K562 (cell line): ENCODE results near the gene PDGFD. TPM values are rescaled to one million over a fixed set of nuclear protein-coding genes. Genes with fewer than 3 reads are reported as not detected.

Experiments used
- ATAC-seq: fragments of 200-7000 bp; cut with Tn5 transposase; 3 replicates; pipeline ENCODE4 v1.9.1; 2020; ENCODE audit warnings: moderate library complexity
- BruUV-seq: library from RNA; stranded (reverse); fragments of 400-500 nt; replicated peaks from 2 replicates; lab custom pipeline; 2021; lab: Mats Ljungman, UMichigan
- CTCF ChIA-PET: fragments of 300-600 bp; formaldehyde crosslinking; extraction: SDS; loops from one replicate; lab custom pipeline; 2021; ENCODE audit warnings: low intra/inter-chr PET ratio; lab: Yijun Ruan, JAX
- POLR2A ChIA-PET: fragments of 300-600, 350-650 bp; sonication (Branson Sonifier 250); formaldehyde crosslinking; extraction: SDS; loops from one replicate; lab custom pipeline; 2021; ENCODE audit warnings: antibody characterized with exemption, inconsistent platforms; lab: Yijun Ruan, JAX
- DNase-seq, 4 experiments: peaks; one replicate each; pipeline versions ENCODE4 v3.0.0 to v3.0.0-alpha.2; 2011 to 2018; ENCODE audit warnings: low spot score in 3 of 4, mixed read lengths in 3 of 4; ENCODE audit errors: extremely low read depth in 1 of 4
- FAIRE-seq: peaks from 2 replicates; lab custom pipeline; 2011; peaks lifted over from hg19 to GRCh38; lab: Jason Lieb, UNC
- H2AFZ ChIP-seq: 2 replicates; pipeline ENCODE4 v1.6.0; 2011; ENCODE audit warnings: low read depth, low read length, control low read depth, inconsistent platforms
- H3K27ac ChIP-seq: fragments of 200-600 bp; 3 replicates; pipeline ENCODE4 v1.8.0; 2011; ENCODE audit warnings: low read depth, mild to moderate bottlenecking, control low read depth, inconsistent platforms, low read length, moderate library complexity, mixed read lengths; ENCODE audit errors: extremely low read depth
- H3K27me3 ChIP-seq, 2 experiments: fragments of 300-600 bp in 1 of 2; 2 replicates in 1 of 2; 3 replicates in 1 of 2; pipeline versions ENCODE4 v1.6.0 to v1.8.0; 2011; ENCODE audit warnings: inconsistent platforms in 2 of 2, low read length in 2 of 2, mild to moderate bottlenecking in 1 of 2, mixed read lengths in 1 of 2, moderate library complexity in 1 of 2; ENCODE audit not compliant: control insufficient read depth in 2 of 2, insufficient read depth in 2 of 2
- H3K36me3 ChIP-seq: fragments of 300-600 bp; 3 replicates; pipeline ENCODE4 v1.8.0; 2011; ENCODE audit warnings: mild to moderate bottlenecking, low read length, inconsistent platforms; ENCODE audit not compliant: control insufficient read depth, insufficient read depth
- H3K4me1 ChIP-seq, 2 experiments: fragments of 200-600 bp in 1 of 2; replicated peaks in 1 of 2; 2 replicates in 1 of 2; 3 replicates in 1 of 2; pipeline versions ENCODE4 v1.5.1 to v1.8.0; 2011; ENCODE audit warnings: inconsistent platforms in 2 of 2, low read length in 2 of 2, mild to moderate bottlenecking in 1 of 2, mixed read lengths in 1 of 2, moderate library complexity in 1 of 2; ENCODE audit not compliant: control insufficient read depth in 2 of 2, insufficient read depth in 2 of 2
- H3K4me2 ChIP-seq: 2 replicates; pipeline ENCODE4 v1.6.1; 2011; ENCODE audit warnings: low read length, control low read depth, inconsistent platforms, mixed read lengths; ENCODE audit not compliant: insufficient read depth
- H3K4me3 ChIP-seq: fragments of 200-600 bp; sonication (generic), shearing (Covaris generic); 2 replicates; pipeline ENCODE4 v1.5.1; 2016; ENCODE audit warnings: control low read depth, inconsistent platforms
- H3K79me2 ChIP-seq: fragments of 200-600 bp; 3 replicates; pipeline ENCODE4 v1.8.0; 2011; ENCODE audit warnings: low read length, inconsistent platforms; ENCODE audit not compliant: control insufficient read depth, insufficient read depth
- H3K9ac ChIP-seq, 2 experiments: 2 replicates each; pipeline versions ENCODE4 v1.6.0 to v1.6.1; 2011; ENCODE audit warnings: low read depth in 2 of 2, low read length in 2 of 2, control low read depth in 1 of 2, inconsistent platforms in 1 of 2, mild to moderate bottlenecking in 1 of 2, mixed read lengths in 1 of 2; ENCODE audit not compliant: insufficient read depth in 1 of 2
- H3K9me1 ChIP-seq: one replicate; pipeline ENCODE4 v1.6.0; 2011; ENCODE audit warnings: inconsistent platforms, mild to moderate bottlenecking, low read length, moderate library complexity; ENCODE audit not compliant: control insufficient read depth, insufficient read depth
- H3K9me3 ChIP-seq: replicated peaks from 2 replicates; pipeline ENCODE4 v1.5.1; 2011; ENCODE audit warnings: low read depth, low read length, inconsistent platforms; ENCODE audit not compliant: control insufficient read depth, insufficient read depth
- H4K20me1 ChIP-seq: replicated peaks from 2 replicates; pipeline ENCODE4 v1.6.1; 2011; ENCODE audit warnings: low read length, inconsistent platforms, mixed read lengths; ENCODE audit not compliant: control insufficient read depth, insufficient read depth
- ELF2 ChIP-seq: fragments of 250-450 bp; sonication (Bioruptor Pico); IDR thresholded peaks from 2 replicates; pipeline ENCODE4 v1.5.0; 2021; ENCODE audit warnings: mild to moderate bottlenecking
- GABPB1 ChIP-seq: sonication (generic); formaldehyde crosslinking; IDR thresholded peaks from 2 replicates; pipeline ENCODE4 v1.8.0; 2022; ENCODE audit warnings: mild to moderate bottlenecking, missing genetic modification reagents
- HSF4 ChIP-seq: fragments of 250-450 bp; sonication (Bioruptor Pico); IDR thresholded peaks from 2 replicates; pipeline ENCODE4 v2.1.2; 2022; ENCODE audit warnings: mild to moderate bottlenecking, moderate library complexity, borderline replicate concordance
- IFI16 ChIP-seq: fragments of 250-450 bp; sonication (Bioruptor Pico); IDR thresholded peaks from 2 replicates; pipeline ENCODE4 v2.1.2; 2022; ENCODE audit warnings: mild to moderate bottlenecking, inconsistent platforms
- KAT7 ChIP-seq: sonication (generic); formaldehyde crosslinking; IDR thresholded peaks from 2 replicates; pipeline ENCODE4 v1.8.0; 2022; ENCODE audit warnings: missing genetic modification reagents, mild to moderate bottlenecking, borderline replicate concordance
- MTA1 ChIP-seq: fragments of 450-650 bp; IDR thresholded peaks from 2 replicates; pipeline ENCODE4 v1.6.1; 2017; ENCODE audit warnings: borderline replicate concordance
- NKRF ChIP-seq: fragments of 450-650 bp; IDR thresholded peaks from 2 replicates; pipeline ENCODE4 v1.6.1; 2016; ENCODE audit warnings: borderline replicate concordance
- PCBP2 ChIP-seq: fragments of 200-400 bp; formaldehyde crosslinking; IDR thresholded peaks from 2 replicates; pipeline ENCODE4 v1.6.1; 2018; ENCODE audit warnings: low read length, low read depth, mild to moderate bottlenecking, moderate library complexity; ENCODE audit not compliant: poor library complexity, severe bottlenecking
- PYGO2 ChIP-seq: fragments of 450-650 bp; IDR thresholded peaks from 2 replicates; pipeline ENCODE4 v1.6.1; 2016; ENCODE audit warnings: mild to moderate bottlenecking, missing genetic modification characterization, moderate library complexity, missing compliant biosample characterization
- RB1 ChIP-seq: fragments of 450-650 bp; IDR thresholded peaks from 2 replicates; pipeline ENCODE4 v1.6.1; 2017; ENCODE audit warnings: low read depth, mild to moderate bottlenecking
- SAP30 ChIP-seq: fragments of 200-600 bp; sonication (generic); IDR thresholded peaks from 2 replicates; pipeline ENCODE4 v1.6.1; 2012; ENCODE audit warnings: borderline replicate concordance, low read depth, mild to moderate bottlenecking, moderate library complexity, low read length, control low read depth, inconsistent platforms; ENCODE audit not compliant: insufficient read depth, poor library complexity, severe bottlenecking
- SMAD4 ChIP-seq: fragments of 250-450 bp; sonication (Bioruptor Pico); conservative IDR thresholded peaks from 2 replicates; pipeline ENCODE4 v1.8.0; 2021; ENCODE audit warnings: inconsistent platforms, mild to moderate bottlenecking, moderate library complexity
- THRB ChIP-seq: fragments of 450-650 bp; formaldehyde crosslinking; conservative IDR thresholded peaks from 2 replicates; pipeline ENCODE4 v1.4.0; 2022; ENCODE audit warnings: mild to moderate bottlenecking, missing genetic modification characterization
- ZNF274 ChIP-seq: IDR thresholded peaks from 2 replicates; pipeline ENCODE4 v1.6.1; 2011; ENCODE audit warnings: low read depth, mild to moderate bottlenecking, low read length, moderate library complexity, borderline replicate concordance
- WGBS: fragments of 100-300 bp; shearing (Covaris generic); methylation state at CpG from one replicate; pipeline ENCODE4 v1.1.6; 2016; ENCODE audit warnings: low coverage, mixed read lengths; ENCODE audit not compliant: insufficient coverage; ENCODE audit errors: missing lambda C conversion rate; 5-methylcytosine and 5-hydroxymethylcytosine counted together
- in situ Hi-C: fragments of 300-500 bp; cut with MboI; formaldehyde crosslinking; loops from 4 replicates; pipeline ENCODE4 v1.15.0; 2018; ENCODE audit warnings: inconsistent platforms, mixed read lengths
- intact Hi-C: fragments of 100-400 bp; cut with micrococcal nuclease; formaldehyde crosslinking; loops from 2 replicates; pipeline ENCODE4 v1.14.2; 2022
- polyA plus RNA-seq, 8 experiments: library from polyadenylated mRNA; depleted of rRNA in 4 of 8; stranded (reverse) in 5 of 8; unstranded in 3 of 8; fragments of >200 nt; fragmentation: Nextera tagmentation in 2 of 8; fragmentation: Illumina TruSeq in 1 of 8; extraction: Ambion mirVana in 2 of 8; extraction: Trizol in 1 of 8; gene quantifications; 2 replicates each; pipeline versions ENCODE4 v1.2.1 to v1.2.3, GENCODE V29; 2011 to 2014; ENCODE audit warnings: inconsistent platforms in 1 of 8, missing spikeins in 1 of 8
- total RNA-seq, 7 experiments: library from RNA; depleted of rRNA in 6 of 7; stranded (reverse); fragments of >200 nt in 6 of 7; fragmentation: Illumina TruSeq in 2 of 7; extraction: Trizol in 2 of 7; gene quantifications; 2 replicates each; pipeline versions ENCODE4 v1.2.1 to v1.2.3, GENCODE V29; 2011 to 2021; ENCODE audit warnings: low replicate concordance in 1 of 7

Gene PDGFD
- total and polyA plus RNA-seq, 9 of the 15 experiments (the other 6 are each of a cell fraction or from before 2014, with no cell fraction given): 0.11 TPM; not detected in 8

GRCh38 chr11:103870821-103871309 lies 293.1 kb downstream of the PDGFD start:
- CTCF ChIA-PET: no interaction called here
- H3K9me1 ChIP-seq: no peaks in the 10 kb centered on the region
- POLR2A ChIA-PET: no interaction called here
- H3K27ac ChIP-seq: no peak overlapping the region
- H2AFZ ChIP-seq: no peak overlapping the region
- no peaks in the 10 kb centered on the region for H3K27me3 ChIP-seq
- no peaks in the 10 kb centered on the region for H3K36me3 ChIP-seq
- no peaks in the 10 kb centered on the region for H3K9me3 ChIP-seq
- FAIRE-seq (no peak), ATAC-seq (no peak), DNase-seq (no peak)
- H3K4me2 ChIP-seq: no peak overlapping the region
- intact Hi-C loops (no loop called here), in situ Hi-C loops (no loop called here)
- WGBS: 0% methylated on average over 7 of the region's 7 CpGs
- no peaks in the 10 kb centered on the region for H4K20me1 ChIP-seq
- no peaks in the 10 kb centered on the region for H3K79me2 ChIP-seq
- H3K4me3 ChIP-seq: no peak overlapping the region
- no peak overlapping the region for H3K9ac ChIP-seq
- H3K4me1 ChIP-seq: no peaks in the 10 kb centered on the region
- no peak for TF ChIP-seq MTA1
- TF ChIP-seq KAT7: no peak
- no peak for TF ChIP-seq ZNF274
- TF ChIP-seq GABPB1: no peak
- no peak for TF ChIP-seq PYGO2 (tag)
- no TSS peak for BruUV-seq

- no peaks in the 10 kb centered on the region for H3K4me1 ChIP-seq
- in situ Hi-C loops (no loop called here), intact Hi-C loops (no loop called here)
- POLR2A ChIA-PET: no interaction called here
- no peaks in the 10 kb centered on the region for H3K9me3 ChIP-seq
- no peaks in the 10 kb centered on the region for H3K9me1 ChIP-seq
- no peak overlapping the region for H3K4me3 ChIP-seq
- no peak for FAIRE-seq
- no peak overlapping the region for H2AFZ ChIP-seq
- no peaks in the 10 kb centered on the region for H4K20me1 ChIP-seq
- H3K36me3 ChIP-seq: no peaks in the 10 kb centered on the region
- BruUV-seq: no TSS peak
- no peaks in the 10 kb centered on the region for H3K27me3 ChIP-seq
- no peak overlapping the region for H3K9ac ChIP-seq
- ATAC-seq: no peak
- 2% methylated on average over 4 of the region's 4 CpGs for WGBS
- CTCF ChIA-PET: no interaction called here
- no peak for DNase-seq
- H3K79me2 ChIP-seq: no peaks in the 10 kb centered on the region
- H3K27ac ChIP-seq: no peak overlapping the region
- no peak overlapping the region for H3K4me2 ChIP-seq
- no peak for TF ChIP-seq HSF4 (CRISPR knock-in tag)
- no peak for TF ChIP-seq IFI16
- no peak for TF ChIP-seq PCBP2
- no peak for TF ChIP-seq NKRF
- no peak for TF ChIP-seq SMAD4 (CRISPR knock-in tag)
- no peak for TF ChIP-seq SAP30
- no peak for TF ChIP-seq RB1
- TF ChIP-seq ELF2 (CRISPR knock-in tag): no peak
- no peak for TF ChIP-seq THRB (CRISPR knock-in tag)
Observed at GRCh38 chr11:103867481-103867880, 296.5 kb downstream of the PDGFD start.
